Breast epithelium (tissue), 4 donors: ENCODE data around the gene ST6GALNAC6. TPM values are rescaled to one million over a fixed set of nuclear protein-coding genes. Genes with fewer than 3 reads are reported as not detected.

Source experiments
- DNase-seq, 2 donors: peaks; one replicate each; pipeline ENCODE4 v3.0.0-alpha.2; 2019; ENCODE audit warnings: low spot score in 2 of 2
- H3K27ac ChIP-seq, 2 donors: fragments of 200-600 bp; sonication (generic) in 1 of 2; one replicate each; pipeline ENCODE4 v1.5.1; 2016 to 2019; ENCODE audit warnings: mild to moderate bottlenecking in 1 of 2
- H3K27me3 ChIP-seq, 2 donors: fragments of 200-600 bp; sonication (generic) in 1 of 2; one replicate each; pipeline versions ENCODE4 v1.5.1 to v1.6.0; 2017 to 2019; ENCODE audit warnings: control low read depth in 1 of 2, mild to moderate bottlenecking in 1 of 2
- H3K36me3 ChIP-seq: fragments of 200-600 bp; one replicate; pipeline ENCODE4 v1.5.1; 2019
- H3K4me1 ChIP-seq, 2 donors: fragments of 200-600 bp; sonication (generic); one replicate each; pipeline ENCODE4 v1.5.1; 2016 to 2019; ENCODE audit warnings: control low read depth in 1 of 2
- H3K4me3 ChIP-seq, 3 donors: fragments of 200-600 bp; sonication (generic); 1 replicate in 2 of 3; 2 replicates in 1 of 3; pipeline ENCODE4 v1.5.1; 2016 to 2019; ENCODE audit warnings: mild to moderate bottlenecking in 3 of 3, moderate library complexity in 2 of 3
- H3K9me3 ChIP-seq, 2 donors: fragments of 200-600 bp; sonication (generic) in 1 of 2; one replicate each; pipeline ENCODE4 v1.5.1; 2016 to 2019; ENCODE audit warnings: control low read depth in 1 of 2
- POLR2A ChIP-seq: fragments of 450-650 bp; IDR thresholded peaks from one replicate; pipeline ENCODE4 v1.6.1; 2016; ENCODE audit warnings: antibody characterized with exemption, mild to moderate bottlenecking, moderate library complexity
- POLR2AphosphoS5 ChIP-seq, 3 donors: sonication (generic); formaldehyde crosslinking; IDR thresholded peaks; one replicate each; pipeline ENCODE4 v1.6.1; 2017; ENCODE audit warnings: antibody characterized with exemption in 3 of 3
- intact Hi-C: fragments of 100-400 bp; cut with DNase I; formaldehyde crosslinking; loops from one replicate; pipeline ENCODE4 v1.15.1; 2023; ENCODE audit warnings: low total_unique reads
- total RNA-seq, 3 donors: library from RNA; depleted of rRNA; stranded (reverse); fragments of >200 nt; gene quantifications; one replicate each; pipeline ENCODE4 v1.1.0, GENCODE V29; 2016
- TF ChIP-seq, protein P1 (sequence below), 3 donors: fragments of 450-650 bp; IDR thresholded peaks; one replicate each; pipeline ENCODE4 v1.5.1; 2016 to 2017; ENCODE audit warnings: antibody characterized with exemption in 3 of 3, mild to moderate bottlenecking in 3 of 3, moderate library complexity in 3 of 3

Gene ST6GALNAC6
- total RNA-seq, 3 donors from 2014 or later, result 61.5 to 175 (median 103) TPM

DNA sequence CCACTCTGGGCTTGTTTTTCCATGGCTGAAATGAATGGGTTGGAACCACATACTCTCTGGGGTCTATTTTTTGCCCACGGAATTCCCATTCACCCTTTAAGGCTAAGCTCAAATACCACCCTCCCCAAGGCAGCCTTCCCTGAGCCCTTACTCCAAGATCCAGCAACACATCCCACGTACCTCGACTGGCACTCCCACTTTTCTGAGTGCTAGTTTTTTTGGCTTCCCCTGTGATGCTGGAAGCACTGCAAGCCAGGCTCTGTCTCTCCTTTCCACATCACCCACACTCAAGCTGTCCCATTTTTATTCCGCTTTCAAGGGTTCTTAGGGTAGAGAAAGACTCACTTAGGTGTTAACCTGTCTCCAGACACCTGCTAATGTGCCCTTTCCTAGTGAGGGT, 6.0 kb downstream of the ST6GALNAC6 start:
- intact Hi-C loops, result no loop called here
- Histone ChIP-seq H3K9me3 (peaks cover 4 to 12% of the 10 kb centered on the region in 2 donors), H3K4me3 (no peak overlapping the region), H3K4me1 (peaks cover 0 to 6% of the 10 kb centered on the region in 2 donors), H3K27ac (no peak overlapping the region), H3K36me3 (peaks cover 21% of the 10 kb centered on the region), H3K27me3 (no peaks in the 10 kb centered on the region)
- DNase-seq, result no peak
- TF ChIP-seq POLR2A, result no peak
- no peak for TF ChIP-seq POLR2AphosphoS5 (IDR thresholded peaks at IDR 0.05)
- TF ChIP-seq, protein P1, sequence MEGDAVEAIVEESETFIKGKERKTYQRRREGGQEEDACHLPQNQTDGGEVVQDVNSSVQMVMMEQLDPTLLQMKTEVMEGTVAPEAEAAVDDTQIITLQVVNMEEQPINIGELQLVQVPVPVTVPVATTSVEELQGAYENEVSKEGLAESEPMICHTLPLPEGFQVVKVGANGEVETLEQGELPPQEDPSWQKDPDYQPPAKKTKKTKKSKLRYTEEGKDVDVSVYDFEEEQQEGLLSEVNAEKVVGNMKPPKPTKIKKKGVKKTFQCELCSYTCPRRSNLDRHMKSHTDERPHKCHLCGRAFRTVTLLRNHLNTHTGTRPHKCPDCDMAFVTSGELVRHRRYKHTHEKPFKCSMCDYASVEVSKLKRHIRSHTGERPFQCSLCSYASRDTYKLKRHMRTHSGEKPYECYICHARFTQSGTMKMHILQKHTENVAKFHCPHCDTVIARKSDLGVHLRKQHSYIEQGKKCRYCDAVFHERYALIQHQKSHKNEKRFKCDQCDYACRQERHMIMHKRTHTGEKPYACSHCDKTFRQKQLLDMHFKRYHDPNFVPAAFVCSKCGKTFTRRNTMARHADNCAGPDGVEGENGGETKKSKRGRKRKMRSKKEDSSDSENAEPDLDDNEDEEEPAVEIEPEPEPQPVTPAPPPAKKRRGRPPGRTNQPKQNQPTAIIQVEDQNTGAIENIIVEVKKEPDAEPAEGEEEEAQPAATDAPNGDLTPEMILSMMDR (IDR thresholded peaks at IDR 0.05), result no peak

DNA sequence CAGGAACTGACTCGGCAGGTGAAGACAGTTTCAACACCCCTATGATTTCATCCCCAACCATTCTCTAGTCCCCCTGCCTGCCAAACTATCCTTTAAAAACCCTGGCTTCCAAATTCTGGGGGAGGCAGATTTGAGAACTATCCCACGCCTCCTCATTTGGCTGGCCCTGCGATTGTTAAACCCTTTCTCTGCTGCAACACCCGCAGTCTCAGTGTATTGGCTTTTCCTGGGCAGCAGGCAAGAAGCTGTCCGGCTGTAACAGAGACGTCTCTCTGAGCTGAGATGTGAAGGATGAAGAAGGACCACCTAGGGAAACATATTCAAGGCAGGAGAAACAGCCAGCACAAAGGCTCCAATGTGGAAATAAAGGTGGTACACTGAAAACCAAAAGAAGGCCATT, 6.6 kb downstream of the ST6GALNAC6 start:
- H3K9me3 ChIP-seq, result peaks cover 4 to 12% of the 10 kb centered on the region in 2 donors
- peaks cover 0 to 6% of the 10 kb centered on the region in 2 donors for H3K4me1 ChIP-seq
- H3K27ac ChIP-seq, result no peak overlapping the region
- DNase-seq, result no peak
- H3K36me3 ChIP-seq, result peaks cover 21% of the 10 kb centered on the region
- H3K27me3 ChIP-seq, result no peaks in the 10 kb centered on the region
- no peak overlapping the region for H3K4me3 ChIP-seq
- intact Hi-C loops, result no loop called here
- TF ChIP-seq, protein P1 (IDR thresholded peaks at IDR 0.05), result no peak
- no peak for TF ChIP-seq POLR2A
- no peak for TF ChIP-seq POLR2AphosphoS5 (IDR thresholded peaks at IDR 0.05)

DNA sequence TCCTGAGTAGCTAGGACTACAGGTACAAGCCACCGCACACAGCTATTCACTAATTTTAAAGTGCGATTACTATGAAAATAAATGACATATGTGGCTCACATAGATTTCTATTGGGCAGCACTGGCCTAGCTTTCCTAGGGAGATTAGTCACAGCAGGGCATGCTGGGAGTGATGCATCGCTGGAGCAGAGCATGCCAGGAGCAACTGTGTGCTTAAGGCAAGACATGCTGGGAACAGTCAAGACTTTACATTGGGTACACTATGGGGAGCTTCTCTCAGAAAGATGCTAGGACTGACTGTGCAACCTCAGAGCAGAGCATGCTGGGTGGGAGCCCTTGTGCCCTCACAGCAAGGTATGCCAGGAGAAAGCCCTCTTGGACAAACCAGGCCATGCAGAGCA, 9.3 kb downstream of the ST6GALNAC6 start:
- no peaks in the 10 kb centered on the region for H3K4me1 ChIP-seq
- TF ChIP-seq, protein P1 (IDR thresholded peaks at IDR 0.05), result no peak
- TF ChIP-seq POLR2A (no peak), POLR2AphosphoS5 (IDR thresholded peaks at IDR 0.05) (no peak)
- intact Hi-C loops, result no loop called here
- no peak overlapping the region for H3K27ac ChIP-seq
- H3K4me3 ChIP-seq, result no peak overlapping the region
- H3K27me3 ChIP-seq, result no peaks in the 10 kb centered on the region
- no peak for DNase-seq
- peaks cover 21% of the 10 kb centered on the region for H3K36me3 ChIP-seq
- H3K9me3 ChIP-seq, result peaks cover 4 to 12% of the 10 kb centered on the region in 2 donors

DNA sequence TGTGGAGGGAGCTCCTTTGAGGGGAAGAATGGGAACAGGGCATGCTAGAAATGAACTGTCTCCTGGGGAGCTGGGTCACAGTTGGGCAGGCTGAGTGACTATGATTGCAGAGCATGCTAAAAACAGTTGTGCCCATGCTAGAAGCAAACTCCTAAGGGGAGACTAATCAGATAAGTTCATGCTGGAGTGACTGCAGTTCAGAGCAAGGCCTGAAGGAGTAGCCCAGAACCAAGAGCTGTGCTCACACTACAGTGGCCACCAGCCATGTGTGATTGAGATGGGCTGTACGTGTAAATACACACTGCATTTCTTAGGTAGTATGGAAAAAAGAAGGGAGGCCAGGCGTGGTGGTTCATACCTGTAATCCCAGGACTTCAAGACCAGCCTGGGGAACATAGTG, 11.6 kb downstream of the ST6GALNAC6 start:
- no peak for TF ChIP-seq POLR2A
- TF ChIP-seq POLR2AphosphoS5 (IDR thresholded peaks at IDR 0.05), result no peak
- TF ChIP-seq, protein P1 (IDR thresholded peaks at IDR 0.05), result no peak
- DNase-seq, result no peak
- peaks cover 2% of the 10 kb centered on the region in 2 donors for H3K9me3 ChIP-seq
- peaks cover 9% of the 10 kb centered on the region for H3K36me3 ChIP-seq
- H3K27ac ChIP-seq, result no peak overlapping the region
- H3K27me3 ChIP-seq, result no peaks in the 10 kb centered on the region
- intact Hi-C loops, result no loop called here
- peaks cover 0 to 3% of the 10 kb centered on the region in 2 donors for H3K4me1 ChIP-seq
- H3K4me3 ChIP-seq, result no peak overlapping the region

DNA sequence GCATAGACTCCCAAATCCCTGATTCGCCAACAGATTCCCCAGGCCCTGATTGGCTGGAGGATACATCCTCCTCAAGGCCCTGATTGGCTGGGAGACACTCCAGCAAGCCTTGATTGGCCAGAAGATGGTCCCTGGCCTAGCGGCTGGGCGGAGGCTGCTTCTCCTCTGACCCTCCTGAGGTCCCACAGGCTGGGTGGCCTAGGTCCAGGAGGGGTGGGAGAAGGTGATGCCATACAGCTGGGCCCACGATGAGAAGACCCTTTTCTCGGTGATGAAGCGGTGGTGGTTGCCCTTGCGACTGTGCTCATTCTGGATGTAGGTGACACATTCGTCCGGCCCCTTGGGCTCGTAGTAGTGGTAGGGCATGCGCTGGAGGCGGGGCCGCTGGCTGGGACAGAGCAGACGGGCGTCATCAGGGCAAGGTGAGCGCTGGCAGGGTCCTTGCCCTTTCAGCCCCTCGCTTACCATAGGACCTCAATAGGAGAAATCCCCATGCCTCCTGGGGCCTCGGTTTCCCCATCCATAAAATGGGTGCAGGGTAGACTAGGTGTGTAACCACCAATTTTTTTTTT, 12.9 kb downstream of the ST6GALNAC6 start:
- peaks cover 9% of the 10 kb centered on the region for H3K36me3 ChIP-seq

More for the DNA sequence above, 12.9 kb downstream of the ST6GALNAC6 start:
- intact Hi-C loops, result no loop called here
- Histone ChIP-seq H3K4me1 (peaks cover 0 to 3% of the 10 kb centered on the region in 2 donors), H3K9me3 (no peaks in the 10 kb centered on the region), H3K4me3 (no peak overlapping the region), H3K27ac (peak overlapping the region in 1 of 2 donors; percentile 71), H3K27me3 (no peaks in the 10 kb centered on the region)
- TF ChIP-seq, protein P1 (IDR thresholded peaks at IDR 0.05), result no peak
- TF ChIP-seq POLR2AphosphoS5 (IDR thresholded peaks at IDR 0.05) (no peak), POLR2A (no peak)
- DNase-seq, result no peak
